Measurements from ENCODE around the gene ZNRD2.

ZNRD2 gene

GRCh38 chr11:65581928-65582327, 11.7 kb downstream of the ZNRD2 start:
- TF ChIP-seq EGR1 (IDR thresholded peaks at IDR 0.05) (no peak), ZBTB7A (IDR thresholded peaks at IDR 0.05; ENCODE audit: low read depth) (no peak), CREB1 (IDR thresholded peaks at IDR 0.05; ENCODE audit: low read depth) (no peak), RAD21 (IDR thresholded peaks at IDR 0.05; ENCODE audit: low read depth) (no peak), TEAD4 (IDR thresholded peaks at IDR 0.05) (no peak), TAF1 (IDR thresholded peaks at IDR 0.05; ENCODE audit: low read depth) (no peak), CEBPB (IDR thresholded peaks at IDR 0.05) (no peak), FOXM1 (IDR thresholded peaks at IDR 0.05; ENCODE audit: borderline replicate concordance, low read depth) (no peak)
- TF ChIP-seq, protein P1, sequence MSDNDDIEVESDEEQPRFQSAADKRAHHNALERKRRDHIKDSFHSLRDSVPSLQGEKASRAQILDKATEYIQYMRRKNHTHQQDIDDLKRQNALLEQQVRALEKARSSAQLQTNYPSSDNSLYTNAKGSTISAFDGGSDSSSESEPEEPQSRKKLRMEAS (IDR thresholded peaks at IDR 0.05): no peak

DNA sequence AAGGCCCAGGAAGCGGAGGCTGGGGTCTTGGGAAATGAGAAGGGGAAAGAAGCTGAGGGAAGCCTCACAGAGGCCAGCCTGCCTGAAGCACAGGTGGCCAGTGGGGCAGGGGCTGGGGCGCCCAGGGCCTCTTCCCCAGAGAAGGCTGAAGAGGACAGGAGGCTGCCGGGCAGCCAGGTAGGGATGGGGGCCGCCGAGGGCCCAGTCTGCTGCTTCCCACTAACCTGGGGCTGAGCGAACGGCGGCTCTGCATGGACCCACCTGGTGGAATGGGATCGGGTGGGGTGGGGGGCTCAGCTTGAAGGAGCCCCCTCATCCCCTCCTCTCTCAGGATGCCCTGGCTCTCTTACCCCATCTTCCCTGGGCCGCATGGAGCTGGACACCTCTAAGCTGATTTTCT, 13.3 kb downstream of the ZNRD2 start:
- TF ChIP-seq, protein P1 (IDR thresholded peaks at IDR 0.05): no peak
- TF ChIP-seq NFIC (IDR thresholded peaks at IDR 0.05) (no peak), CEBPB (IDR thresholded peaks at IDR 0.05) (no peak), TAF1 (IDR thresholded peaks at IDR 0.05; ENCODE audit: low read depth) (no peak), ZBTB7A (IDR thresholded peaks at IDR 0.05; ENCODE audit: low read depth) (no peak), REST (IDR thresholded peaks at IDR 0.05; ENCODE audit: low read depth) (no peak), YY1 (IDR thresholded peaks at IDR 0.05; ENCODE audit: low read depth) (no peak), CREB1 (IDR thresholded peaks at IDR 0.05; ENCODE audit: low read depth) (no peak), RAD21 (IDR thresholded peaks at IDR 0.05; ENCODE audit: low read depth) (no peak), EGR1 (IDR thresholded peaks at IDR 0.05) (no peak), TCF12 (IDR thresholded peaks at IDR 0.05; ENCODE audit: low read depth) (no peak), TEAD4 (IDR thresholded peaks at IDR 0.05) (no peak), FOXM1 (IDR thresholded peaks at IDR 0.05; ENCODE audit: borderline replicate concordance, low read depth) (no peak), EP300 (IDR thresholded peaks at IDR 0.05; ENCODE audit: borderline replicate concordance) (no peak)
- TF ChIP-seq, protein P2, sequence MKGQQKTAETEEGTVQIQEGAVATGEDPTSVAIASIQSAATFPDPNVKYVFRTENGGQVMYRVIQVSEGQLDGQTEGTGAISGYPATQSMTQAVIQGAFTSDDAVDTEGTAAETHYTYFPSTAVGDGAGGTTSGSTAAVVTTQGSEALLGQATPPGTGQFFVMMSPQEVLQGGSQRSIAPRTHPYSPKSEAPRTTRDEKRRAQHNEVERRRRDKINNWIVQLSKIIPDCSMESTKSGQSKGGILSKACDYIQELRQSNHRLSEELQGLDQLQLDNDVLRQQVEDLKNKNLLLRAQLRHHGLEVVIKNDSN (IDR thresholded peaks at IDR 0.05): no peak

DNA sequence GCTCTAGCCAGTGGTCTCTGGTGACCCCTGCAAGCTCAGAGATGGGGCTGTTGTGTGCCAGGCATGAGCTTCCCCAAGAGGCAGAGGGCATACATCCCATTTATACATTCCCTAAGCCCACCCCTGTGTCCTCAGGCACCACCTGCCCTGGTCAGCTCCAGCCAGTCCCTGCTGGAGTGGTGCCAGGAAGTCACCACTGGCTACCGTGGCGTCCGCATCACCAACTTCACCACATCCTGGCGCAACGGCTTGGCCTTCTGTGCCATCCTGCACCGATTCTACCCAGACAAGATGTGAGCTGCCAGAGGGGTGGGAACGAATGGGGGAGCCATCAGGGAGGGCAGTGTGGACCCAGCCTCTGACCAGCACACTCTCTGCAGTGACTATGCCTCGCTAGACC, 13.8 kb downstream of the ZNRD2 start:
- no peak for TF ChIP-seq FOXM1 (IDR thresholded peaks at IDR 0.05; ENCODE audit: borderline replicate concordance, low read depth)
- TF ChIP-seq RAD21 (IDR thresholded peaks at IDR 0.05; ENCODE audit: low read depth): no peak
- TF ChIP-seq EP300 (IDR thresholded peaks at IDR 0.05; ENCODE audit: borderline replicate concordance): no peak
- TF ChIP-seq CREB1 (IDR thresholded peaks at IDR 0.05; ENCODE audit: low read depth): no peak
- TF ChIP-seq TAF1 (IDR thresholded peaks at IDR 0.05; ENCODE audit: low read depth): no peak
- TF ChIP-seq EGR1 (IDR thresholded peaks at IDR 0.05): no peak
- TF ChIP-seq REST (IDR thresholded peaks at IDR 0.05; ENCODE audit: low read depth): no peak
- TF ChIP-seq ZBTB7A (IDR thresholded peaks at IDR 0.05; ENCODE audit: low read depth): no peak
- no peak for TF ChIP-seq TCF12 (IDR thresholded peaks at IDR 0.05; ENCODE audit: low read depth)
- TF ChIP-seq, protein P2 (IDR thresholded peaks at IDR 0.05): no peak

DNA sequence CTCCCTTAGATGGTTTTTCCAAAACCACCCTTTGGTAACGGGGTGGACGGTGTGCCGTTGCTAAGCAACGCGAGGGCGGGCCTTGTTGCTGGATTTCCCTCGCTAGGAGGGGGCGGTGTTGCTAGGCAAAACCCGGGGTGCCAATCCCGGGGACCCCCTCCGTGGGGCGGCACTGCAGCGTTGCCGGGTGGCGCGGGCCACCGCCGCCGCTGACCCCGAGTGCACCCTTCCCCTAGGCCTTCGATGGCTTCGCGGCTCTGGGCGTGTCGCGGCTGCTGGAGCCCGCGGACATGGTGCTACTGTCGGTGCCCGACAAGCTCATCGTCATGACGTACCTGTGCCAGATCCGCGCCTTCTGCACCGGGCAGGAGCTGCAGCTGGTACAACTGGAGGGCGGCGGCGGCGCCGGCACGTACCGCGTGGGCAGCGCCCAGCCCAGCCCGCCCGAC, 14.5 kb downstream of the ZNRD2 start:
- TF ChIP-seq EP300 (IDR thresholded peaks at IDR 0.05; ENCODE audit: borderline replicate concordance) (no peak), REST (IDR thresholded peaks at IDR 0.05; ENCODE audit: low read depth) (no peak), ZBTB7A (IDR thresholded peaks at IDR 0.05; ENCODE audit: low read depth) (no peak), CREB1 (IDR thresholded peaks at IDR 0.05; ENCODE audit: low read depth) (no peak), TEAD4 (IDR thresholded peaks at IDR 0.05) (no peak), CEBPB (IDR thresholded peaks at IDR 0.05) (no peak), TAF1 (IDR thresholded peaks at IDR 0.05; ENCODE audit: low read depth) (no peak), EGR1 (IDR thresholded peaks at IDR 0.05) (no peak), FOXM1 (IDR thresholded peaks at IDR 0.05; ENCODE audit: borderline replicate concordance, low read depth) (no peak)
- TF ChIP-seq, protein P2 (IDR thresholded peaks at IDR 0.05): no peak
- TF ChIP-seq, protein P1 (IDR thresholded peaks at IDR 0.05): no peak
